ENCODE data around the gene PPIF. TPM values are rescaled to one million over a fixed set of nuclear protein-coding genes. Genes with fewer than 3 reads are reported as not detected.

Gene PPIF
- total RNA-seq, 1 donor from 2014 or later = 10.9 TPM

DNA sequence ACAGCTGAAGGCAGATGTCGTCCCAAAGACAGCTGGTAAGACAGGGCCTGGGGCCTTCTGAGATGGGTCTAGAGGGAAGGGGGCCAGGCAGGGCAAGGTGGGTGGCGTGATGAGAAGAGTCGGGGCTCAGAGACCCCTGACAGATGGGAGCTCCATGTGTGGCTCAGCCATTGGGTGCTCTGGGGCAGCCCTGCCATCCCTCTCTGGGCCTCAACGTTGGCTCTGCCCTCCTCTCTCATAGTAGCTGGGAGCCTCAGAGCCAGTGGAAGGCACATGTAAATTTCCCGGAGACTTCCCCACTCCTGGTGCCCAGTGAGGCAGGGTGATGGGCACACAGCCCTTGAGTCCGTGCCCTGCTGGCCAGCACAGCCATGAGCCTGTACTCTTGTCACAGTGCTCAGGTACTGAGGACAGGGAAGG, 1.8 kb downstream of the PPIF start:
- no peak for DNase-seq (ENCODE audit: low read depth in 2 of 2)

DNA sequence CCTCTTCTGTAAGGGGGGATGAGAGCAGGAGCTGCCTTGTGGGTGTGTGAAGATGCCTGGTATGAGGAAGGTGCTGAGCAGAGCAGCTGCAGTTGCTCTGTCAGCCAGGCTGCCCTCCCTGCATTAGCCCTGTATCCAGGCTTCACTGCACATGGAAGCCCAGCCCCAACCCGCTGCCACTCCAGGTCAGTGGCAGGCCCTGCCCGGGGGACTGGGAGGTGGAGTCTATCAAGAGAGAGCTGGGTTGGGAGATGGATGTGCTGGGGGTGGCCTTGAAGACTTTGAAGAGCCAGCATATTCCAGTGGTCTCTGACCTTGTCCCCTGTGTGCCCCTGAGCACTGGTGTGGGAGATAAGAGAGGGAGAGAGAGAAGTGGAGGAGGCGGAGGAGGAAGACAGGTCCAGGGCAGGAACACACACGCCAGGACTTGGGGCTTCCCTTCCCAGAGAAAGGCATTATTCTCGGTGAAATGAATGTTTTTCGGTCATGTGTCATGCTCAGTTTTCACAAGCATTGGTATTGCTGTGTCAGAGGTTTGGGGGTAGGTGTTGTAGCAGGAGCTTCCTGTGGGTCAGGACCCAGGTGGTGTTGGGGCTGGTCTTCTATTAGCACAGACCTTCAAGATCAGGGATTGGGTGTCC, 2.6 kb downstream of the PPIF start:
- no peak for DNase-seq (ENCODE audit: low read depth in 2 of 2)

DNA sequence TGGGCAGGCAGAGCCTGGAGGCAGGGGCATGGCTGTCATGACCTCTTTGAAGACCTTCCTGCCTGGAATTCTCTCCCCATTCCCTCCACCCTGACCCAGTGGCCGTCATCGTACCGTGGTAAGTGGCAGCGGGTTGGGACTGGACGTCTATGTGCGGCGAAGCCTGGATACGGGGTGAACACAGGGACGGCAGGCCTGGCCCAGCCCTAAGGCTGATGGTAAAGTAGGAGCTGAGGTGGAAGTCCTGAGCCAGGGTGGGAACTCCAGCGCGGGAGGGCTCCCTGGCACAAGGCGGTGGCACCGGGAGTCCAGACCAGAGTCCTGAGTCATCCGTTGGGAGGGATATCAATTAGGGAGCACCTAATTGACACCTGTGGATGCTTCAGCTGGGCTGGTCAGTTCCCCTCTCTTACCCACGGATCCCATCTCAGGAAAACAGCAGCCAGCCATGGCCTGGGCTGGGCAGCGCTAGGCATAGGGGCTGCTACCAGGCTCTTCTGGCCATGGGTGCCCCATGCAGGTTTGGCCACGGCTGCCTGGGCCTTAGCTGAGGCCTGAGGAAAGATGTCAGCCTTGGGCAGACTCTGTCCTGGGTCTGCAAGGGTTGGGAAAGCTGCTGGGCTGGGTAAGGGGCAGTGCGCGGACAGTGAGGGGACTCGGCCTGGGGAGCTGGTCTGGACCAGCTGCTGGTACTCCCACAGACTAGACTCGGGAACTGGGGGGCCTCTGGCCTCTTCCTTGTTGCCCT, 3.3 kb downstream of the PPIF start:
- no peak for DNase-seq (ENCODE audit: low read depth in 2 of 2)

DNA sequence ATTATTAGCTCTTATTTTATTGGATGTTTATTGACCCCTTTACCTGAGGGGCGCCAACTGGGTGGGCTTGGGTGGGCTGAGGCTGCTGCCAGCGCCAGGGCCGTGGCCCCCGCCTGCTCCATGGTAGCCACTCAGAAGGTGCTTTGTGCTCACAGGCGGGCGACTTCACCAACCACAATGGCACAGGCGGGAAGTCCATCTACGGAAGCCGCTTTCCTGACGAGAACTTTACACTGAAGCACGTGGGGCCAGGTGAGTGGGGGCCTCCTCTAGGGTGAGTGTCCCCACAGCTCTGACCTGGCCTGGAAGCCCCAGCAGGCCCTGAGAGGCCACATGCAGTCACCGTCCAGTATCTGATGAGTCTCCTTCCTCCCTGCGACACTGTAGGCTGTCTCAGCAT, 4.1 kb downstream of the PPIF start:
- no peak for DNase-seq (ENCODE audit: low read depth in 2 of 2)

DNA sequence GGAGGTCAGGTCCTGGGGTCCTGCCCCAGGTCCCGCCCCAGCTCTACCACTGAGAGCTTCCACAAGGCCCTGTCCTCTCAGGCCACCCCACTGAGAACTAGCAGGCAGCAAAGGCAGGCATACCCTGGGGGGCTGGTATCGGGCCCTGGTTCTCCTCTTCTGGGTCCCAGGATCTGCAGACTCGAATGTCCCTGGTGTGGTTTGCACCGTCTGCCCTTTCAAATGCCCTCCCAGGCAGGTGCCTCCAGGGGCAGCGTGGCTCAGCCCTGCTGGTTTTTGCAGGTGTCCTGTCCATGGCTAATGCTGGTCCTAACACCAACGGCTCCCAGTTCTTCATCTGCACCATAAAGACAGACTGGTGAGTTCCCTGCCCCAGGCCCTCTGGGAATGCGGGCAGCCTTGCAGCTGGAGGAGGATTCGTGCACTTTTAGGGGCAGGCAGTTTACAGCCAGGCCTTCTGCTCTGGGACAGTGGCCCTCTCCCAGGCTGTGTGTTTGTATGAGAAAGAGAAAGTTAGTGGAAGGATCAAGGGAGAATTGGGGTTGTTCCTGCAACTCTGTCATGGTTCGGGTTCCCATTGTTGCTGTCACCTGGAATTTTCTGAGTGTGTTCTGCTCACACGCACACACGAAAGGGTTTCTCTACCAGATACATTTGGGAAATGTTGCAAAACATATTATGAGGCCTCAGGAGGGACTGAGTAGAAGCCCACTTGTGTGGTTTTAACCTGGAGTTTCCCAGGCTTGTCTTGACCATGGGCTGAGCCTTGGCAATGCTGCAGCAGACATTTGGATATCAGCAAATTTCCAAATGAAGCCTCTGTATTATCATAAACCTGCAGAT, 5.0 kb downstream of the PPIF start:
- no peak for DNase-seq (ENCODE audit: low read depth in 2 of 2)

DNA sequence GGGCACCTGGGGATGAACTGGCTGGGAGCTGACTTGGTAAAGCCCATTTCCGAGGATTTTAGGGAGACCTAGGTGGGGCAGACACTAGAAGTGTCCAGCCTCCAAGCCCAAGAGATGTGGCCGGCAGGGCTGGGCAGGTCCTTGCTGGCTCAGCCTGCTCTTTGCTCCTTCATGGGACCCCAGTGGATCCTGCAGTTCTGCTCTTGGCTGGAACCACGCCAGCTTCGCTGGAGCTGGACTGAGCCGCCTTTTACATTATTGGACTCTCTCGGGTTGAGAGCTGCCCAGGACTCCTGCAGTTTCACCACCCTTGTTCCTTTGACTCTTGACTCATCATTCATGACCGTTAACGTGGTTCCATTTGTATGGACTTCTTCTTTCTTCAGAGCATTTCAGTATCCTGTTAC, 5.7 kb downstream of the PPIF start:
- no peak for DNase-seq (ENCODE audit: low read depth in 2 of 2)

DNA sequence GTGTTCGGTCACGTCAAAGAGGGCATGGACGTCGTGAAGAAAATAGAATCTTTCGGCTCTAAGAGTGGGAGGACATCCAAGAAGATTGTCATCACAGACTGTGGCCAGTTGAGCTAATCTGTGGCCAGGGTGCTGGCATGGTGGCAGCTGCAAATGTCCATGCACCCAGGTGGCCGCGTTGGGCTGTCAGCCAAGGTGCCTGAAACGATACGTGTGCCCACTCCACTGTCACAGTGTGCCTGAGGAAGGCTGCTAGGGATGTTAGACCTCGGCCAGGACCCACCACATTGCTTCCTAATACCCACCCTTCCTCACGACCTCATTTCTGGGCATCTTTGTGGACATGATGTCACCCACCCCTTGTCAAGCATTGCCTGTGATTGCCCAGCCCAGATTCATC, 6.5 kb downstream of the PPIF start:
- no peak for DNase-seq (ENCODE audit: low read depth in 2 of 2)

DNA sequence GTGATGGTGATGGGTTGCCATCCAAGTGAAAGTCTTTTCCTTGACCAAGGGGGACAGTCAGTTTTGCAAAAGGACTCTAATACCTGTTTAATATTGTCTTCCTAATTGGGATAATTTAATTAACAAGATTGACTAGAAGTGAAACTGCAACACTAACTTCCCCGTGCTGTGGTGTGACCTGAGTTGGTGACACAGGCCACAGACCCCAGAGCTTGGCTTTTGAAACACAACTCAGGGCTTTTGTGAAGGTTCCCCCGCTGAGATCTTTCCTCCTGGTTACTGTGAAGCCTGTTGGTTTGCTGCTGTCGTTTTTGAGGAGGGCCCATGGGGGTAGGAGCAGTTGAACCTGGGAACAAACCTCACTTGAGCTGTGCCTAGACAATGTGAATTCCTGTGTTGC, 6.9 kb downstream of the PPIF start:
- no peak for DNase-seq (ENCODE audit: low read depth in 2 of 2)

DNA sequence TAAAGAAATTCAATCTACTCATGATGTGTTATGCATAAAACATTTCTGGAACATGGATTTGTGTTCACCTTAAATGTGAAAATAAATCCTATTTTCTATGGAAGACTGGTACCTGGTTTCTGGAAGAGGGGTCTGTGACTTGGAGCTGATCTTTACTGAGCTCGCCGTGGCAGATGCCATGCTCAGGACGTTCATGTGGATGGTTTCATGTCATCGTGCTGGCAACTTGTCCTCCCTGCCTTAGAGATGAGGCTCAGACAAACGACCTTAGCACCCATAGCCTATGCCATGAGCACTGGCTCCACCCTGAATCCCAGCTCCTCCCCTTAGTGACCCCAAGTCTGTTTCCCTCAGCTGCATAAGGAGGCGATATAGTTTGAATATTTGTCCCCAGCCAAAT, 7.3 kb downstream of the PPIF start:
- no peak for DNase-seq (ENCODE audit: low read depth in 2 of 2)

DNA sequence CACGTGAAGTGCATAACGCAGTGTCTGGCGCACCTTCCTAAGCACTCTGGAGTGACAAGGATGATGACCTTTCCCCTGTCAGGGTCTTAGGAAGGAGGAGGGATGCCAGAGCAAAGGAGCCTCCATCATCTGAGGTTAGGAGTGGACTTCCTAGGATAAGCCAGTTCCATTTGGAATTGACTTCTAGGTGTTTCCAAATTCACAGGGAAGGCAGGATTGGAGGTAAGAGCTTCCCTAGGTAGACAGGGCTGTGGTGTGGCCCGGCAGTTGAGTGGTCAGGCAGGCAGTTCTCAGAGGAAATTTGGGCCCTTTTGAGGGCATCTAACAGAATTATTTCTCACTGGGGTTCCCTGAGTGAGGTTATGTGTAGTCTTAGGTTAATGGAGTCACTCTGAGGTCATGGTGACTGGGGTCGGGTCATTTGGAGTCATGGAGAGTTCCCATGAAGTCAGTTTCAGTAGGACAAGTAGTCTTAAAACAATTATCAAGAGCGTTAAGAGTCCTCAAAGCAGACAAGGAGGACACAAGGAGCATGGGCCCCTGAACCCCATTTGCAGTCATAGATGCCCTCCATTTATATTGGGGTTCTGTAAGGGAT, 8.2 kb downstream of the PPIF start:
- DNase-seq (ENCODE audit: low read depth in 2 of 2) = no peak

DNA sequence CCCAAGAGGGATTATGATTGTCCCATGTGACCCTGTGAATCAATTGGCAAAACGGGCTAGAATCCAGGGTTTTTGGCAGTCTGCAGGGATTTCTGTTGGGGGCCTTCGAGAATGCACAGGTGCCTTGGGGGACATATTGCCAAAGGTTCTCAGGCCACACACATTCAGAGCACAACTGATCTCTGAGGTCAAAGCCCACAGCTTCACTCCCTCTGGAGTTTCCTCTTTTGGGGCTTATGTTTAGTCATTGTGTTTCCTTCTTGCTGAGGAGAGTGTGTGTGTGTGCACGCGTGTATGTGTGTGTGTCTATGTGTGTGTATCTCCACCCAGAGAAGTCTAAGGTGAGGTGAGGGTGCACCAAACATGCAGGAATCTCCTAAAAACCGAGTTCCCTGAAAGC, 8.8 kb downstream of the PPIF start:
- no peak for DNase-seq (ENCODE audit: low read depth in 2 of 2)

DNA sequence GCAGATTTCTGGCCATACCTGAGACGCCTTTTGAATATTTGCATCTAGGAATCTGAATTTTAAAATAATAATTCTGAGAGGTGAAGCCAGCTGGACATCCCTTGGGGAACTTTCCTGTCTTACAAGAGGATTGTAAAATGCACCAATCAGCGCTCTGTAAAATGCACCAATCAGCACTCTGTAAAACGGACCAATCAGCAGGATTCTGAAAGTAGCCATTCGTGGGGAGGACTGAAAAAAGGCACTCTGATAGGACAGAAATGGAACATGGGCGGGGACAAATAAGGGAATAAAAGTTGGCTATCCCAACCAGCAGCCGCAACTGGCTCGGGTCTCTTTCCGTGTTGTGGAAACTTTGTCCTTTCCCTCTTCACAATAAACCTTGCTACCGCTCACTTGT, 9.9 kb downstream of the PPIF start:
- no peak for DNase-seq (ENCODE audit: low read depth in 2 of 2)

DNA sequence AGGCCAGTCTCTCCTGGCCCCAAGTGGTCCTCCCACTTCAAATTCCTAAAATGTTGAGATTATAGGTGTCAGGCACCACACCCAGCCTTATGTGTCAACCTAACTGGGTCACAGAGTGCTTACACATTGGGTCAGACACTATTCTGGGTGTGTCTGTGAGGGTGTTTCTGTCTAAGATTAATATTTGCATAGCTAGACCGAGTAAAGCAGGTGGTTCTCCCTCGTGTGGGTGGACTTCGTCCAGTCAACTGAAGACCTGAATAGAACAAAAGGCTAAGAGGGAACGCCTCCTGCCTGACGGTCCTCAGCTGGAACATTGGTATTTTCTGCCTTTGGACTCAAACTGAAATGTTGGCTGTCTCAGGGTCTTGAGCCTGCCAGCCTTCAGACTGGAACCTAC, 11.5 kb downstream of the PPIF start:
- DNase-seq (ENCODE audit: low read depth in 2 of 2) = no peak

DNA sequence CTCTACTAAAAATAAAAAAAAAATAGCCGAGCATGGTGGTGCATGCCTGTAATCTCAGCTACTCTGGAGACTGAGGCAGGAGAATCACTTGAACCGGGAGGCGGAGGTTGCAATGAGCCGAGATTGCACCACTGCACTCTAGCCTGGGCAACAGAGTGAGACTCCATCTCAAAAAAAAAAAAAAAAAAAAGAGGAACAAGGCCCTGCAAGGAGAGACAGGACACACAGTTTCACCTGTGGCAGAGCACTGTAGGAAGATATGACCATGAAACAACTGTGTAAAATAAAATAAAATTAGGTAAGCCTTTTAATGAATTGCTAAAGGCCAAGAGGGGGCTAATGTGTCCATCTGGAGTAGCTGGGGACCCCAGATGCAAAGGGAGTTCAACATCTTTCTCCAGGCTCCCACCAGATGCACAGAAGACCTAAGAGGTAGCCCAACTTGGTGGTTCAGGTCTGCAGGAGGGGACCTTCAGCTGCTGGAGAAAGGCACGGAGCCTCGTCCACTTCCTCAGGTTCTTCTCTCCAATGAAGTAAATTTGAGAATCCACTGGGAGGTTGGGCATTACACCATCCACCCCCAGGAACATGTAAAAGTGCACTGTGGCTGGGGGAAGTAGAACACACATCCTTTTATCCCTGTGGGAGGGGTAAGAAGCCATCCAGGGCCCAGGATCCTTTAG, 12.7 kb downstream of the PPIF start:
- DNase-seq (ENCODE audit: low read depth in 2 of 2) = no peak

DNA sequence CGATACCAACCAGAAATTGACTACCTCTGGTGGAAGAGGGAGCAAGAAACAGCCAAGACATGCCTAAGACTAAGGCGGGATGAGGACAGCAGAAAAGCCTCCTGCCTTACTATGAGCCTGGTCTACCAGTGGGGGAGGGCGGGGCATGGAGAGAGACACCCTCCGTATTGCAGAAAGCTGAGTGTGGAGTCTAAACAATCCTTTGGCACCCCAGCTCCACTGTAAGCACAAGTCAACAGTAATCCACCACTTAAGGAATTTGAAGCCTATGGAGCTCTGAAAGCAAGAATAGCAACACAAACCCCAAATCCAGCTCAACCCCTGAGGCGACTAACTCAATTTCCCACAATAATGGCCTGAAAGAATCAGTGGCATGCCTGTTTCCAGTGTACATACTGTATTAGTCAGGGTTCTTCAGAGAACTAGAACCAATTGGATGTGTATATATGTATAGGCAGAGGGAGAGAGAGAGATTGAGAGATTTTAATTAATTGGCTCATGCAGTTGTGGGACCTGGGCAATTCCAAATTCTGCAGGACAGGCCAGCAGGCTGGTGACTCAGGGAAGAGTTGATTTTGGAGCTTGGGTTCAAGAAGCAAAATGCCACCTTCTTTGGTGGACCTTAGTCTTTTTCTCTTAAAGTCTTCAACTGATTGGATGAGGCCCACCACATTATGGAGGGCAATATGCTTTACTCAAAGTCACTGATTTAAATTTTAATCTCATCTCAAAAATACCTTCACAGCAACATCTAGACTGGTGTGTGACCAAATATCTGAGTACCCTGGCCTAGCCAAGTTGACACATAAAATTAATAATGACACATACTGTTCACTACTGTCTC, 13.5 kb downstream of the PPIF start:
- no peak for DNase-seq (ENCODE audit: low read depth in 2 of 2)

DNA sequence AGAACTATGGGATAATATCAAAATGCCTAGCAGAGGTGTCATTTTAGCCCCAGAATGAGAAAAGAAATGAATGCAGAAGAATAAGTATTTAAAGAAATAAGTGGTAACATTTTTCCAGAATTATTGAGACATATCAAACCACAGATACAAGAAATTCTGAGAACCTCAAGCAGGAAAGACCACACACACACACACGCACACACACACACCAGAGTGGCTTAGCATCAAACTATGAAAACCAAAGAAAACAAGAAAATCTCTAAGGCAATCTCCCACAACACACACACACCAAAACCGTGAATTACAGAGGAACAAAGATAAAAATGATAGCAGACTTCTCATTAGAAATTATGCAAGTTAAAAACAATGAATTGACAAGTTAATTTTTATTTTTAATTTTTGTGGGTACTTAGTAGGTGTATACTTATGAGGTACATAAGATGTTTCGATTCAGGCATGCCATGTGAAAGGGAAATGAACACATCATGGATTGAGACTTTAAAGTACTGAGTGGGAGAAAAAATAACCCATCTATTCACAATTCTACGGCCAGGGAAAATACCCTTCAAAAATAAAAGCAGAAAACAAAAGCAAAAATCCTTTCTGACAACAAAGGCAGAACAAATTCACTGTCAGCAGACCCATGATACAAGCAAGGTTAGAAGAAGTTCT, 14.6 kb downstream of the PPIF start:
- no peak for DNase-seq (ENCODE audit: low read depth in 2 of 2)

DNA sequence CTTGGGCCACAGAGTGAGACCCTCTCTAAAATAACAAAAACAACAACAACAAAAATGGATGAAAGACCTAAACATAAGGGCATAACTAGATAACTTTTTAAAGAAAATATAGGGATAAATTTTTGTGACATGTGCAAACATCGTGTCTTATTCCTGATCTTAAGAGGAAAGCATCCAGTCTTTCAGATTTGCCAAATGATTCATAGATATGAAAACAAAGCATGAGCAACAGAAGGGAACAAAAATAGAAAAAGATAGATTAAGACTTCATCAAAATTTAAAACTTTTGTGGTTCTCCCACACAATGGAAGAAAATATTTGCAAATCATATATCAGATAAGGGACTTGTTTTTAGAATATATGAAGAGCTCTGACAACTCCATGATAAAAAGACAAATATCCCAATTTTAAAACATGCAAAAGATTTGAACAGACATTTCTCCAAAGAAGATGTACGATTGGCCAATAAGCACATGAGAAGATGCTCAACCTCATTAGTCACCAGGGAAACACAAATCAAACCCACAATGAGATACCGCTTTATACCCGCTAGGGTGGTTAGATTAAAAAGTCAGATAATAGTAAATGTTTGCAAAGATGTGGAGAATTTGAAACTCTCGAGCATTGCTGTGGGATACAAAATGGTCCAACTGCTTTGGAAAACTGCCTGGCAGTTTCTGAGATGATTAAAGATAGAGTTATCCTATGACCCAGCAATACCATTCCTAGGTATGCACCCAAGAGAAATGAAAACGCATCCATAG, 20.3 kb downstream of the PPIF start:
- no peak for DNase-seq (ENCODE audit: low read depth in 2 of 2)

DNA sequence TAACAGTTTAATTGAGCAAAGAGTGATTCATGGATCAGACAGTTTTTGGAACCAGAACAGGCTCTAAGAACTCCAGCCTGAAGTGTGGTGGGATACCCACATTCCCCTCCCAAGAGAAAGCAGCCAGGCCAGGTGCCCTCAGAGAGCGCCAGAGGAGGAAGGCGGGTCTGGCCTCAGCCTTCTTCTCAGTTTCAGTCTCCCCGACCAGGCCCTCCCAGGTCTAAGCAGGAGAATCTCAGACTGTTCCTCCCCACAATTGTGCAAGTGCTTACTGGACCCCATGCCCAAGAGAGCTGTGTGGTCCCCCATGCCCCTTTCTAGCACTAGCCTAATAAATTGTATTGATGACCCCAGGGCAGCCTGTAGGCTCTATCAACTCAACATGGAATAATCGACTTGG, 25.6 kb downstream of the PPIF start:
- no peak for DNase-seq (ENCODE audit: low read depth in 2 of 2)
